Stomach (tissue), 4 donors: Measurements from ENCODE around the gene MPV17L2.

Experiments
- CTCF ChIP-seq, 7 experiments: fragments of 450-650 bp in 4 of 7; fragments of 200-600 bp in 3 of 7; sonication (generic) in 3 of 7; IDR thresholded peaks; one replicate each; pipeline ENCODE4 v1.5.1; 2016 to 2019; ENCODE audit warnings: antibody characterized with exemption in 7 of 7, control low read depth in 2 of 7, mild to moderate bottlenecking in 1 of 7
- EP300 ChIP-seq: sonication (generic); formaldehyde crosslinking; IDR thresholded peaks from one replicate; pipeline ENCODE4 v1.6.1; 2017; ENCODE audit warnings: antibody characterized with exemption
- POLR2A ChIP-seq, 4 donors: fragments of 450-650 bp; IDR thresholded peaks; one replicate each; pipeline ENCODE4 v1.6.1; 2016; ENCODE audit warnings: antibody characterized with exemption in 4 of 4, control low read depth in 2 of 4, mild to moderate bottlenecking in 1 of 4, moderate library complexity in 1 of 4
- POLR2AphosphoS5 ChIP-seq, 3 donors: sonication (generic); formaldehyde crosslinking; IDR thresholded peaks; one replicate each; pipeline ENCODE4 v1.6.1; 2016; ENCODE audit warnings: antibody characterized with exemption in 3 of 3

DNA sequence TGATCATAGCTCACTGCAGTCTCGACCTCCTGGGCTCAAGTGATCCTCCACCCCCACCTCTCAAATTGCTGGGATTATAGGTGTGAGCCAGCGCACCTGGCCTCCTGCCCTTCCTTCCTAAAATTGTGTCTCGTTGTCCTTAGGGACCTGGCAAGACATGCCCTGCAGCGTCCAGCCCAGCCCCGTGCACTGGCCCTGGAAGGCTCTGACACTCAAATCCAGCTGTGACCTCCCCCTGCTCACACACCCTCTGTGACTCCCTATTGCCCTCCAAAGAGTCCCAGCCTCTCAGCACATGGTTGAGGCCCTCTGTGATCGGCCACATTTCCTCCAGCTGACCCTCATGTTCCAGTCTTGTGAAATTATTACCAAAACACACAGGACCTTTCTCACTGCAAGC, 4.9 kb downstream of the MPV17L2 start:
- no peak for TF ChIP-seq CTCF (IDR thresholded peaks at IDR 0.05)
- no peak for TF ChIP-seq EP300
- no peak for TF ChIP-seq POLR2AphosphoS5 (IDR thresholded peaks at IDR 0.05)
- no peak for TF ChIP-seq POLR2A (IDR thresholded peaks at IDR 0.05)
